ENCODE measurements around the gene VAPB. TPM values are rescaled to one million over a fixed set of nuclear protein-coding genes. Genes with fewer than 3 reads are reported as not detected.

Gene VAPB
- polyA plus RNA-seq, 3 donors, result 51.8 to 59.3 (median 58.2) TPM

- peak in 4 of 11 donors; percentile 13 to 29 (median 18) for DNase-seq (ENCODE audit: extremely low read depth in 1 of 11, low read depth in 9 of 11, low spot score in 4 of 11)
Measured at GRCh38 chr20:58447511-58448391, 58.7 kb downstream of the VAPB start.

GRCh38 chr20:58448958-58449357 is 59.9 kb downstream of the VAPB start:
- no peak for DNase-seq (ENCODE audit: extremely low read depth in 1 of 11, low read depth in 9 of 11, low spot score in 4 of 11)

- no peak for DNase-seq (ENCODE audit: extremely low read depth in 1 of 11, low read depth in 9 of 11, low spot score in 4 of 11)
Measured at GRCh38 chr20:58449681-58450221, 60.7 kb downstream of the VAPB start.

- DNase-seq (ENCODE audit: extremely low read depth in 1 of 11, low read depth in 9 of 11, low spot score in 4 of 11), result no peak
Measured at GRCh38 chr20:58450254-58450653, 61.2 kb downstream of the VAPB start.

- DNase-seq (ENCODE audit: extremely low read depth in 1 of 11, low read depth in 9 of 11, low spot score in 4 of 11), result no peak
Measured at GRCh38 chr20:58452667-58453255, 63.7 kb downstream of the VAPB start.

- no peak for DNase-seq (ENCODE audit: extremely low read depth in 1 of 11, low read depth in 9 of 11, low spot score in 4 of 11)
Measured at GRCh38 chr20:58453391-58453790, 64.4 kb downstream of the VAPB start.

- DNase-seq (ENCODE audit: extremely low read depth in 1 of 11, low read depth in 9 of 11, low spot score in 4 of 11), result no peak
Measured at GRCh38 chr20:58454460-58454859, 65.4 kb downstream of the VAPB start.

- DNase-seq (ENCODE audit: extremely low read depth in 1 of 11, low read depth in 9 of 11, low spot score in 4 of 11), result no peak
Measured at GRCh38 chr20:58457083-58457695, 68.2 kb downstream of the VAPB start.

- DNase-seq (ENCODE audit: extremely low read depth in 1 of 11, low read depth in 9 of 11, low spot score in 4 of 11), result no peak
Measured at GRCh38 chr20:58458342-58459057, 69.5 kb downstream of the VAPB start.

GRCh38 chr20:58459058-58459750 is 70.2 kb downstream of the VAPB start:
- DNase-seq (ENCODE audit: extremely low read depth in 1 of 11, low read depth in 9 of 11, low spot score in 4 of 11), result no peak

- DNase-seq (ENCODE audit: extremely low read depth in 1 of 11, low read depth in 9 of 11, low spot score in 4 of 11), result no peak
Measured at GRCh38 chr20:58461104-58461503, 72.1 kb downstream of the VAPB start.

- no peak for DNase-seq (ENCODE audit: extremely low read depth in 1 of 11, low read depth in 9 of 11, low spot score in 4 of 11)
Measured at GRCh38 chr20:58461899-58462298, 72.9 kb downstream of the VAPB start.

GRCh38 chr20:58463256-58463655 is 74.2 kb downstream of the VAPB start:
- no peak for DNase-seq (ENCODE audit: extremely low read depth in 1 of 11, low read depth in 9 of 11, low spot score in 4 of 11)

GRCh38 chr20:58464838-58465237 is 75.8 kb downstream of the VAPB start:
- no peak for DNase-seq (ENCODE audit: extremely low read depth in 1 of 11, low read depth in 9 of 11, low spot score in 4 of 11)

- no peak for DNase-seq (ENCODE audit: extremely low read depth in 1 of 11, low read depth in 9 of 11, low spot score in 4 of 11)
Measured at GRCh38 chr20:58466095-58466708, 77.2 kb downstream of the VAPB start.

- DNase-seq (ENCODE audit: extremely low read depth in 1 of 11, low read depth in 9 of 11, low spot score in 4 of 11), result no peak
Measured at GRCh38 chr20:58466729-58467571, 77.9 kb downstream of the VAPB start.
